IMR-90 (cell line): ENCODE measurements around the gene COL27A1. TPM values are rescaled to one million over a fixed set of nuclear protein-coding genes. Genes with fewer than 3 reads are reported as not detected.

ENCODE experiments used
- ATAC-seq: fragments of 200-7000 bp; cut with Tn5 transposase; 2 replicates; pipeline ENCODE4 v1.9.1; 2020; ENCODE audit warnings: low read depth, mild to moderate bottlenecking, moderate library complexity
- BruUV-seq: library from RNA; stranded (reverse); fragments of 400-500 nt; replicated peaks from 2 replicates; lab custom pipeline; 2021; lab: Mats Ljungman, UMichigan
- CTCF ChIA-PET: fragments of 300-600 bp; formaldehyde crosslinking; extraction: SDS; loops from one replicate; lab custom pipeline; 2021; ENCODE audit warnings: antibody characterized with exemption; lab: Yijun Ruan, JAX
- POLR2A ChIA-PET: fragments of 300-600 bp; sonication (Branson Sonifier 250); formaldehyde crosslinking; loops from one replicate; lab custom pipeline; 2022; ENCODE audit warnings: antibody characterized with exemption; ENCODE audit not compliant: unreplicated experiment; lab: Charles Lee
- DNase-seq: peaks from one replicate; pipeline ENCODE4 v3.0.0; 2013
- H2AFZ ChIP-seq: replicated peaks from 2 replicates; pipeline ENCODE3; 2013; ENCODE audit warnings: low read length, mild to moderate bottlenecking; ENCODE audit not compliant: poor library complexity
- H2AK5ac ChIP-seq: 2 replicates; pipeline ENCODE4 v1.6.1; 2013; ENCODE audit warnings: low read depth, low read length, inconsistent platforms
- H2AK9ac ChIP-seq: replicated peaks from 2 replicates; pipeline ENCODE3; 2013; ENCODE audit warnings: mild to moderate bottlenecking, low read depth, low read length, moderate library complexity; ENCODE audit not compliant: poor library complexity
- H2BK120ac ChIP-seq: 2 replicates; pipeline ENCODE4 v1.6.1; 2013; ENCODE audit warnings: low read depth, low read length, inconsistent platforms
- H2BK15ac ChIP-seq: 3 replicates; pipeline ENCODE4 v1.6.1; 2013; ENCODE audit warnings: low read depth, low read length, inconsistent platforms
- H2BK20ac ChIP-seq: 2 replicates; pipeline ENCODE4 v1.6.1; 2013; ENCODE audit warnings: low read depth, mild to moderate bottlenecking, inconsistent platforms, low read length, moderate library complexity
- H2BK5ac ChIP-seq: 2 replicates; pipeline ENCODE4 v1.6.1; 2013; ENCODE audit warnings: mild to moderate bottlenecking, low read depth, low read length, inconsistent platforms; ENCODE audit not compliant: poor library complexity, severe bottlenecking
- H3K14ac ChIP-seq: replicated peaks from 2 replicates; pipeline ENCODE4 v1.6.1; 2013; ENCODE audit warnings: low read depth, low read length, inconsistent platforms
- H3K18ac ChIP-seq: 2 replicates; pipeline ENCODE4 v1.6.1; 2013; ENCODE audit warnings: low read depth, low read length, control low read depth
- H3K23ac ChIP-seq: 2 replicates; pipeline ENCODE4 v1.6.1; 2013; ENCODE audit warnings: low read depth, low read length, inconsistent platforms
- H3K27ac ChIP-seq: 2 replicates; pipeline ENCODE4 v1.5.1; 2013; ENCODE audit warnings: mild to moderate bottlenecking, control low read depth, low read length; ENCODE audit not compliant: insufficient read depth
- H3K27me3 ChIP-seq: 2 replicates; pipeline ENCODE4 v1.6.1; 2013; ENCODE audit warnings: low read length; ENCODE audit not compliant: control insufficient read depth, insufficient read depth
- H3K36me3 ChIP-seq: 2 replicates; pipeline ENCODE4 v1.6.1; 2013; ENCODE audit warnings: low read length, mixed read lengths; ENCODE audit not compliant: control insufficient read depth, insufficient read depth
- H3K4ac ChIP-seq: 2 replicates; pipeline ENCODE4 v1.6.1; 2013; ENCODE audit warnings: low read depth, low read length, inconsistent platforms
- H3K4me1 ChIP-seq: 2 replicates; pipeline ENCODE4 v1.6.1; 2013; ENCODE audit warnings: low read length, mixed read lengths; ENCODE audit not compliant: control insufficient read depth, insufficient read depth
- H3K4me2 ChIP-seq: 2 replicates; pipeline ENCODE4 v1.6.1; 2013; ENCODE audit warnings: low read depth, mild to moderate bottlenecking, control low read depth, low read length, moderate library complexity
- H3K4me3 ChIP-seq: 2 replicates; pipeline ENCODE4 v1.5.1; 2013; ENCODE audit warnings: low read depth, mild to moderate bottlenecking, control low read depth, low read length, moderate library complexity; ENCODE audit not compliant: insufficient read depth
- H3K56ac ChIP-seq: 2 replicates; pipeline ENCODE4 v1.6.1; 2013; ENCODE audit warnings: low read length, inconsistent platforms; ENCODE audit not compliant: insufficient read depth; ENCODE audit errors: extremely low read depth
- H3K79me1 ChIP-seq, 2 experiments: 2 replicates each; pipeline ENCODE4 v1.6.1; 2013; ENCODE audit warnings: low read length in 2 of 2, inconsistent platforms in 1 of 2, low read depth in 1 of 2
- H3K9ac ChIP-seq: 2 replicates; pipeline ENCODE4 v1.6.1; 2013; ENCODE audit warnings: low read depth, low read length, control low read depth
- H3K9me1 ChIP-seq: 2 replicates; pipeline ENCODE4 v1.6.1; 2013; ENCODE audit warnings: low read length, inconsistent platforms; ENCODE audit not compliant: insufficient read depth
- H3K9me3 ChIP-seq: 2 replicates; pipeline ENCODE4 v1.6.1; 2013; ENCODE audit warnings: low read length; ENCODE audit not compliant: control insufficient read depth, insufficient read depth
- H4K20me1 ChIP-seq: 2 replicates; pipeline ENCODE4 v1.6.1; 2013; ENCODE audit warnings: low read length, inconsistent platforms; ENCODE audit not compliant: insufficient read depth
- H4K5ac ChIP-seq: 2 replicates; pipeline ENCODE4 v1.6.1; 2013; ENCODE audit warnings: mild to moderate bottlenecking, low read depth, low read length, control low read depth
- H4K8ac ChIP-seq, 2 experiments: 2 replicates each; pipeline ENCODE4 v1.6.1; 2013; ENCODE audit warnings: low read depth in 2 of 2, low read length in 2 of 2, control low read depth in 1 of 2, inconsistent platforms in 1 of 2
- H4K91ac ChIP-seq: 2 replicates; pipeline ENCODE4 v1.6.1; 2013; ENCODE audit warnings: low read depth, low read length, inconsistent platforms; ENCODE audit not compliant: insufficient read depth
- CHD1 ChIP-seq: IDR thresholded peaks from 2 replicates; pipeline ENCODE4 v1.6.1; 2012; ENCODE audit warnings: low read depth, low read length, improper control_type of control experiment
- MAFK ChIP-seq: IDR thresholded peaks from 2 replicates; pipeline ENCODE4 v1.6.1; 2012; ENCODE audit warnings: low read depth, low read length, improper control_type of control experiment
- MAZ ChIP-seq: IDR thresholded peaks from 2 replicates; pipeline ENCODE4 v1.6.1; 2012; ENCODE audit warnings: low read depth, mild to moderate bottlenecking, low read length, improper control_type of control experiment, moderate library complexity, borderline replicate concordance
- MXI1 ChIP-seq: IDR thresholded peaks from 2 replicates; pipeline ENCODE4 v1.6.1; 2012; ENCODE audit warnings: low read depth, mild to moderate bottlenecking, low read length, moderate library complexity, borderline replicate concordance
- NFE2L2 ChIP-seq: fragments of 150-350 bp; IDR thresholded peaks from 2 replicates; pipeline ENCODE4 v1.6.1; 2016; ENCODE audit warnings: low read depth, mild to moderate bottlenecking, low read length
- POLR2A ChIP-seq: IDR thresholded peaks from 2 replicates; pipeline ENCODE4 v1.6.1; 2012; ENCODE audit warnings: mild to moderate bottlenecking, low read depth, low read length
- RAD21 ChIP-seq: IDR thresholded peaks from 2 replicates; pipeline ENCODE4 v1.6.1; 2012; ENCODE audit warnings: low read length, improper control_type of control experiment
- RCOR1 ChIP-seq: IDR thresholded peaks from 2 replicates; pipeline ENCODE4 v1.6.1; 2012; ENCODE audit warnings: mild to moderate bottlenecking, low read length, improper control_type of control experiment; ENCODE audit not compliant: insufficient replicate concordance
- RFX5 ChIP-seq: IDR thresholded peaks from 2 replicates; pipeline ENCODE4 v1.8.0; 2012; ENCODE audit warnings: low read depth, mild to moderate bottlenecking, low read length, moderate library complexity
- WGBS, 2 experiments: methylation state at CpG; one replicate each; pipeline versions ENCODE4 v1.1.5 to v1.1.7; 2013; ENCODE audit warnings: missing lambda C conversion rate in 2 of 2; ENCODE audit not compliant: insufficient read length in 1 of 2; ENCODE audit errors: extremely low coverage in 2 of 2; 5-methylcytosine and 5-hydroxymethylcytosine counted together
- dilution Hi-C: fragments of 300-500 bp; cut with HindIII; formaldehyde crosslinking; loops from one replicate; pipeline ENCODE4 v1.14.3; 2018; ENCODE audit warnings: low sequenced_read_pairs; ENCODE audit not compliant: unreplicated experiment
- in situ Hi-C: fragments of 300-500 bp; cut with MboI; formaldehyde crosslinking; loops from 3 replicates; pipeline ENCODE4 v1.14.3; 2019; ENCODE audit warnings: low sequenced_read_pairs, inconsistent platforms, mixed read lengths
- intact Hi-C: fragments of 100-400 bp; cut with micrococcal nuclease; formaldehyde crosslinking; loops from 2 replicates; pipeline ENCODE4 v1.10.0; 2022
- polyA plus RNA-seq, 3 experiments: library from polyadenylated mRNA; depleted of rRNA; stranded (reverse); fragments of >200 nt; gene quantifications; 2 replicates each; pipeline ENCODE4 v1.2.3, GENCODE V29; 2012; ENCODE audit warnings: low replicate concordance in 1 of 3
- total RNA-seq: library from RNA; depleted of rRNA; stranded (reverse); fragments of >200 nt; gene quantifications from 2 replicates; pipeline ENCODE4 v1.2.3, GENCODE V29; 2012
- TF ChIP-seq, protein P1 (sequence below): fragments of 150-350 bp; IDR thresholded peaks from 2 replicates; pipeline ENCODE4 v1.6.1; 2017; ENCODE audit warnings: mild to moderate bottlenecking, antibody characterized with exemption, low read length, low read depth
- TF ChIP-seq, protein P2 (sequence below): conservative IDR thresholded peaks from 2 replicates; pipeline ENCODE4 v1.5.1; 2012; ENCODE audit warnings: mild to moderate bottlenecking, low read depth, low read length, improper control_type of control experiment
- TF ChIP-seq, protein P3 (sequence below): fragments of 150-350 bp; IDR thresholded peaks from 2 replicates; pipeline ENCODE4 v1.6.1; 2016; ENCODE audit warnings: low read depth, mild to moderate bottlenecking, low read length, moderate library complexity, borderline replicate concordance

Gene COL27A1
- total and polyA plus RNA-seq, 2 of the 4 experiments (the other 2 are of a cell fraction) = 3.2 to 18.3 TPM

DNA sequence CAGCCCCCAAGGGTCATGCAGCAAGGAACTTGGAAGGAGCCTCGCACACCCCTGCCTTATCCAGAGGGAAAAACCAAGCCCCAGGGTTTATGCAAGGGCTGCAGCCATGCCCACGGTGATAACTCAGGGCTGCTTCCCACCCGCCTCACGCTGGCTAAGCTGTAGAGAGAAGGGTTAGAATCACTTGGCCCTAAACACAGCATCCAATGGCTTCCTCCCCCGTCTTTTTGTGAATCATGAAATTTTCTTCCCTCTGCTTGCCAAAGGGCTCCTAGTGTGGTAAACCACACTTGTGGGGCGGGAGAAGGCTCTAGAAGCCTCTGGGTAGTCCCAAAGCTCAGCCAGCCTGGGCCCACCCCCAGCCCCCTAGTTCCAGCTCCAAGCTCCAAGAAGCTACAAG lies 111.6 kb downstream of the COL27A1 start (continued):
- TF ChIP-seq, protein P1, sequence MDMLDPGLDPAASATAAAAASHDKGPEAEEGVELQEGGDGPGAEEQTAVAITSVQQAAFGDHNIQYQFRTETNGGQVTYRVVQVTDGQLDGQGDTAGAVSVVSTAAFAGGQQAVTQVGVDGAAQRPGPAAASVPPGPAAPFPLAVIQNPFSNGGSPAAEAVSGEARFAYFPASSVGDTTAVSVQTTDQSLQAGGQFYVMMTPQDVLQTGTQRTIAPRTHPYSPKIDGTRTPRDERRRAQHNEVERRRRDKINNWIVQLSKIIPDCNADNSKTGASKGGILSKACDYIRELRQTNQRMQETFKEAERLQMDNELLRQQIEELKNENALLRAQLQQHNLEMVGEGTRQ = no peak
- no peak for TF ChIP-seq CHD1

- Histone ChIP-seq H3K4me1 (0 out of 2 replicates have a peak, but pooled peaks cover under 1% of the 10 kb centered on the region), H3K27ac (no peak overlapping the region), H2AK9ac (no peak overlapping the region), H3K14ac (no peak overlapping the region), H3K9me1 (no peaks in the 10 kb centered on the region; the same call in 1 of the 2 replicates), H3K9me3 (no peaks in the 10 kb centered on the region), H3K9ac (no peak overlapping the region), H2BK20ac (no peak overlapping the region), H3K4me3 (no peak overlapping the region), H3K4me2 (no peak overlapping the region), H2BK120ac (no peak overlapping the region), H3K36me3 (peaks cover 10% of the 10 kb centered on the region; the same call in 1 of the 2 replicates), H2AK5ac (no peak overlapping the region), H3K18ac (no peak overlapping the region), H2BK5ac (no peak overlapping the region), H3K4ac (no peak overlapping the region), H4K8ac (no peak overlapping the region), H3K56ac (no peak overlapping the region), H3K27me3 (no peaks in the 10 kb centered on the region), H4K20me1 (no peaks in the 10 kb centered on the region), H2BK15ac (no peak overlapping the region), H4K91ac (no peak overlapping the region), H3K23ac (no peak overlapping the region), H3K79me1 (no peaks in the 10 kb centered on the region), H2AFZ (no peak overlapping the region), H4K5ac (no peak overlapping the region)
- no peak for ATAC-seq
- ChIA-PET CTCF (no interaction called here), POLR2A (no interaction called here)
- in situ Hi-C loops (no loop called here), intact Hi-C loops (no loop called here), dilution Hi-C loops (no loop called here)
- no peak for DNase-seq
- WGBS, 2 experiments = 100% methylated on average over 1 of the region's 9 CpGs; no CpG with 5 or more reads in 1 of the 2 experiments
- TF ChIP-seq, protein P2, sequence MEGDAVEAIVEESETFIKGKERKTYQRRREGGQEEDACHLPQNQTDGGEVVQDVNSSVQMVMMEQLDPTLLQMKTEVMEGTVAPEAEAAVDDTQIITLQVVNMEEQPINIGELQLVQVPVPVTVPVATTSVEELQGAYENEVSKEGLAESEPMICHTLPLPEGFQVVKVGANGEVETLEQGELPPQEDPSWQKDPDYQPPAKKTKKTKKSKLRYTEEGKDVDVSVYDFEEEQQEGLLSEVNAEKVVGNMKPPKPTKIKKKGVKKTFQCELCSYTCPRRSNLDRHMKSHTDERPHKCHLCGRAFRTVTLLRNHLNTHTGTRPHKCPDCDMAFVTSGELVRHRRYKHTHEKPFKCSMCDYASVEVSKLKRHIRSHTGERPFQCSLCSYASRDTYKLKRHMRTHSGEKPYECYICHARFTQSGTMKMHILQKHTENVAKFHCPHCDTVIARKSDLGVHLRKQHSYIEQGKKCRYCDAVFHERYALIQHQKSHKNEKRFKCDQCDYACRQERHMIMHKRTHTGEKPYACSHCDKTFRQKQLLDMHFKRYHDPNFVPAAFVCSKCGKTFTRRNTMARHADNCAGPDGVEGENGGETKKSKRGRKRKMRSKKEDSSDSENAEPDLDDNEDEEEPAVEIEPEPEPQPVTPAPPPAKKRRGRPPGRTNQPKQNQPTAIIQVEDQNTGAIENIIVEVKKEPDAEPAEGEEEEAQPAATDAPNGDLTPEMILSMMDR = no peak
- TF ChIP-seq, protein P3, sequence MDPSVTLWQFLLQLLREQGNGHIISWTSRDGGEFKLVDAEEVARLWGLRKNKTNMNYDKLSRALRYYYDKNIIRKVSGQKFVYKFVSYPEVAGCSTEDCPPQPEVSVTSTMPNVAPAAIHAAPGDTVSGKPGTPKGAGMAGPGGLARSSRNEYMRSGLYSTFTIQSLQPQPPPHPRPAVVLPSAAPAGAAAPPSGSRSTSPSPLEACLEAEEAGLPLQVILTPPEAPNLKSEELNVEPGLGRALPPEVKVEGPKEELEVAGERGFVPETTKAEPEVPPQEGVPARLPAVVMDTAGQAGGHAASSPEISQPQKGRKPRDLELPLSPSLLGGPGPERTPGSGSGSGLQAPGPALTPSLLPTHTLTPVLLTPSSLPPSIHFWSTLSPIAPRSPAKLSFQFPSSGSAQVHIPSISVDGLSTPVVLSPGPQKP = no peak
- TF ChIP-seq RFX5 (no peak), RCOR1 (no peak), CHD1 (no peak), POLR2A (no peak), MAZ (no peak), MAFK (no peak), RAD21 (no peak), MXI1 (no peak), NFE2L2 (no peak)
- no TSS peak for BruUV-seq
Measured at GRCh38 chr9:114269023-114269422, 113.7 kb downstream of the COL27A1 start.
